NK-92 (cell line): ENCODE results near the gene MMP7.
"Not testable (repeated sequence)": the region's sequence is repeated elsewhere in the genome, so short reads cannot be mapped to it uniquely, and the experiment has no call there.

Experiments
- DNase-seq: peaks from one replicate; lab custom pipeline; 2025; ENCODE audit not compliant: unreplicated experiment; lab: John Stamatoyannopoulos, UW

Gene MMP7

DNA sequence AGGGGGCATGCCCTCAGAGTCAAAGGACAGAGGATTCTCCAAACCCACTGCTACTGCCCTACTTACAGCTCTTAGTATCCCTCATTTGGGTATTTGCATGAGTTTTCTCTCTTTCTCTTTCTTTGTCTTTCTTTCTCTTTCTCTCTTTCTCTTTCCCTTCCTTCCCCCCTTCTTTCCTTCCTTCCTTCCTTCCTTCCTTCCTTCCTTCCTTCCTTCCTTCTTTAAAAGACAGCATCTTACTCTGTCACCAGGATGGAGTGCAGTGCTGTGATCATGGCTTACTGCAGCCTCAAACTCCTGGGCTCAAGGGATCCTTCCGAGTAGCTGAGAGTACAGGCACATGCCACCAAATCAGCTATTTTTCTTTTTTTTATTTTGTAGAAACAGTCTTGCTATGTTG lies 14.0 kb upstream of the MMP7 start:
- DNase-seq, result no peak

DNA sequence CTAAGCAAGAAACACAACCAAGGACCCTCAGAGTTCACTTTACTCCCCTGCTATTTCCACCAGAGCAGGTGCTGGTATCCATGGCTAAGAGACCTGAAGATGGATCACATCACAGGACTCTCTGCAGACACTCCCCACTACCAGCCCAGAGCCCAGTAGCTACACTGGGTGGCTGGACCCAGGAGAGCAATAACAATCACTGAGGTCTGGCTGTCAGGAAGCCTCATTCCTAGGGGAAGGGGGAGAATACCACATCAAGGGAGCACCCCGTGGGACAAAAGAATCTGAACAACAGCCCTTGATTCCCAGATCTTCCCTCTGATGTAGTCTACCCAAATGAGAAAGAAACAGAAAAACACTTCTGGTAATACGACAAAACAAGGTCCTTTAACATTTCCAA lies 9.0 kb upstream of the MMP7 start:
- no peak for DNase-seq

DNA sequence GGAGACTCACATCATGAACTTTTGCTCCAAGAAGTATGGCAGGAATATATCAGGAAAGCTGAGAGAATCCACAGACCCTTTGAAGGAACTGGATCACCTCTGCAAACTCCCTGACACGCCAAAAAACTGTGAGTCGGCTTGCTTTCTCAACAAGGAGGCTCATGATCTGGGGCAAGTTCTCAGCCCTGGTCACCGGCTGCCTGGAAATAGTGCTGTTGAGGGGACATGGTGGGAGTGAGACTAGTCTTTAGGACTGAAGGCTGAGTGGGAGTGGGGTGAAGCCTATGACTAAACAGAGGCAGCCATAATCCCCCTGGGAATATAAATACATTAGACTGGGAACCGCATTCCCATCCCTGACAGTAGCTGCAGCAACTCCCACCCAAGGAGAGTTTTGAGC lies 8.4 kb upstream of the MMP7 start:
- DNase-seq, result no peak

GRCh38 chr11:102534261-102534872 lies 3.8 kb upstream of the MMP7 start:
- DNase-seq, result no peak

- DNase-seq, result no peak
Measured at GRCh38 chr11:102528618-102529017, 1.9 kb downstream of the MMP7 start.

GRCh38 chr11:102527684-102528083 lies 2.9 kb downstream of the MMP7 start:
- DNase-seq, result no peak

DNA sequence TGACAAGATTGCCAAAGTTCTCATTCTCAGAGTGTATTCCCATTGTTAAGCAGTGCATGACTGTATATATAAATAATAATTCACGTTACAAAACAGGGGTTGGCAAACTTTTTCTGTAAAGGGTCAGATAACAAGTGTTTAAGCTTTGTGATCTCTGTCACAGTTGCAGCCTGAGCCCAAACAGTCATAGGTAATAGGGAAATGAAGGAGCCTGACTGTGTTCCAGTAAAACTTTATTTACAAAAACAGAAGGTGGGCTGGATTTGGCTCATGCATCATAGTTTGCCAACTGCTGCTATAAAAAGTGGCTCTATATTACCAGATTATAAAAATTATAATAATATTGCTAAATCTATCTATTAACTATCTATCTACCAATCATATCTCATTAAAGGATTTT lies 3.5 kb downstream of the MMP7 start:
- DNase-seq, result no peak

- DNase-seq, result no peak
Measured at GRCh38 chr11:102523887-102524286, 6.7 kb downstream of the MMP7 start.

- DNase-seq, result no peak
Measured at GRCh38 chr11:102523189-102523570, 7.4 kb downstream of the MMP7 start.

DNA sequence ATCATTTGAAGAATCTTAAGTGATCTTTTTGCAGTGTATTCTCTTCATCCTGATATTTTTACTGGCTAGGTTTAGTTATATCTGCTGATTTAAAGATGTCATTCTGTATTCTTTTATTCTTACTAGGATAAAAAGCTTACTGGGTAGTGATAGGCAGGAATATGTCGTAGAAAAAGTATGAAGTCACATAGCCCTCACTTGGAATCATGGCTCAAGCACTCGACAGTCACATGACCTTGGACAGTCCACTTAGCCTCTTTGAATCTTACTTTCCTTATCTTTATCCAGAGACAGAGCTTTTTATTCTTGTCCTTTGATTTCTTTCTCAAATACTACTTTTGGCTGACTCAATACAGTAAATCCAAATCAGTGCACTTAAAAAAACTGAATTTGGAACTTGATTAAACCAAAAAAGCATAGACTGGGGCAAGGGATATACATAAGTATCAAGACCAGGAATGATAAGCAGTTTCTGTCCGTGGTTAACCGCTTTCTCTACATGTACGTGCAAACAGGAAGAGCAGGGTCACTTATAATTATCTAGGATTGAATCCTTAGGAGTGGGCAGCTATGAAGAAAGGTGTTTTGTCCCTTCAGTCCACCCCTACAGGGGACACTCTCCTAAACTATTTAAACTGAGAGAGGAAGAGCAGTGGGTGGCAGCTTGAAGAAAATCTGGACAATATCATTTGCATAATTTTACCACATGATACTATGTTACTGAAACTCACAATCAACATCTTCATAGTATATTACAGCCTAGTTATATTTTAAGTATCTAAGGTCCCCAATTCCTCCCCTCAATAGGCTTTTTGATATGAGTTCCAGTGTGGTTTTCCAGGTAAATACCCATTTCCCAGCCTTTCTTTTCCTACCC lies 8.0 kb downstream of the MMP7 start:
- DNase-seq, result no peak

GRCh38 chr11:102521121-102521520 lies 9.4 kb downstream of the MMP7 start:
- no peak for DNase-seq

DNA sequence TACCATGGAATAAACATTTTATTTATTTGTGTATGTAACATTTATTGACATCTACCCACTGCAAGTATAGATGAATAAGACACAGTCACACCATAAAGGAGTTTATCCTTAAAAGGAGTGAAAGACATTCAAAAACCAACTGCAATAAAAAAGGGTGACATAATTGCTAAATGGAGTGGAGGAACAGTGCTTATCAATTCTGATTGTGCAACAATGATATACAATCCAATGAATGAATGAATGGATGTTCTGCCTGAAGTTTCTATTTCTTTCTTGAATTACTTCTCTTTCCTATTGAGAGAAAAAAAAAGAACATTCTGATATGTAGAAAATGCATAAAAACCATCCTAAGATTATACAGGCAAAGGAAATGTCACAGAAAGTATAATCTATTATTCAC lies 10.0 kb downstream of the MMP7 start:
- no peak for DNase-seq

- DNase-seq, result no peak
Measured at GRCh38 chr11:102518296-102519094, 12.1 kb downstream of the MMP7 start.

- DNase-seq, result no peak
Measured at GRCh38 chr11:102517670-102518069, 12.9 kb downstream of the MMP7 start.

GRCh38 chr11:102516179-102516578 lies 14.4 kb downstream of the MMP7 start:
- no peak for DNase-seq

DNA sequence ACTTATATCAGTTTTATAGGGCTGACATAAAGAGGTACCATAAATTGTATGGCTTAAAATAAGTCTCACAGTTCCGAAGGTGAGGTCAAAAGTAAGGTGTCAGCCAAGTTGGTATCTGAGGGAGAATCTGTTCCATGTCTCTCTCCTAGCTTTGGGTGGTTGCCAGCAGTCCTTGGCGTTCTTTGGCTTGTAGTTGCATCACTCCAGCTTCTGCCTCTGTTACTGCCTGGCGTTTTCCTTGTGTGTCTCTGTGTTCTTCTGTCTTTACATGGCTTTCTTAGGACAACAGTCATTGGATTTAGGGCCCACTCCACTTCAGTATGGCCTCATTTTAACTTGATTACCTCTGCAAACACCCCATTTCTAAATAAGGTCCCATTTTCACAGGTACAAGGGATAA lies 16.7 kb downstream of the MMP7 start:
- no peak for DNase-seq

GRCh38 chr11:102510439-102511135 lies 20.0 kb downstream of the MMP7 start:
- no peak for DNase-seq

- not testable (repeated sequence) for DNase-seq
Measured at GRCh38 chr11:102502831-102503230, 27.7 kb downstream of the MMP7 start.

- no peak for DNase-seq
Measured at GRCh38 chr11:102500829-102501228, 29.7 kb downstream of the MMP7 start.

- DNase-seq, result no peak
Measured at GRCh38 chr11:102499931-102500330, 30.6 kb downstream of the MMP7 start.

- no peak for DNase-seq
Measured at GRCh38 chr11:102499151-102499550, 31.4 kb downstream of the MMP7 start.
